Fibroblast of lung (primary cell): Measurements from ENCODE around the gene CEMIP. TPM values are rescaled to one million over a fixed set of nuclear protein-coding genes. Genes with fewer than 3 reads are reported as not detected.

ENCODE experiments used
- DNase-seq, 2 donors: peaks; one replicate each; pipeline versions ENCODE4 v3.0.0 to v3.0.0-alpha.2; 2010; ENCODE audit warnings: low read depth in 2 of 2
- H2AFZ ChIP-seq: 2 replicates; pipeline ENCODE4 v1.5.1; 2012; ENCODE audit warnings: low read length, control low read depth, inconsistent platforms
- H3K27ac ChIP-seq: 2 replicates; pipeline ENCODE4 v1.5.1; 2011; ENCODE audit warnings: low read length, control low read depth; ENCODE audit not compliant: insufficient read depth
- H3K27me3 ChIP-seq: 2 replicates; pipeline ENCODE4 v1.5.1; 2011; ENCODE audit warnings: mild to moderate bottlenecking, low read length; ENCODE audit not compliant: control insufficient read depth, insufficient read depth
- H3K36me3 ChIP-seq: 2 replicates; pipeline ENCODE4 v1.5.1; 2011; ENCODE audit warnings: low read length; ENCODE audit not compliant: control insufficient read depth, insufficient read depth
- H3K4me1 ChIP-seq: 2 replicates; pipeline ENCODE4 v1.5.1; 2011; ENCODE audit warnings: low read length; ENCODE audit not compliant: control insufficient read depth, insufficient read depth; ENCODE audit errors: extremely low read depth
- H3K4me2 ChIP-seq: 2 replicates; pipeline ENCODE4 v1.5.1; 2011; ENCODE audit warnings: low read length, control low read depth; ENCODE audit not compliant: insufficient read depth; ENCODE audit errors: extremely low read depth
- H3K4me3 ChIP-seq, 4 experiments: fragments of 200-600 bp in 1 of 4; sonication (generic) in 1 of 4; replicated peaks in 1 of 4; 2 replicates each; pipeline ENCODE4 v1.5.1; 2011 to 2016; ENCODE audit warnings: low read length in 4 of 4, low read depth in 3 of 4, mild to moderate bottlenecking in 3 of 4, control low read depth in 2 of 4, inconsistent platforms in 1 of 4, mixed read lengths in 1 of 4; ENCODE audit not compliant: insufficient read depth in 1 of 4; ENCODE audit errors: control extremely low read depth in 1 of 4
- H3K79me2 ChIP-seq: 2 replicates; pipeline ENCODE4 v1.5.1; 2012; ENCODE audit warnings: mild to moderate bottlenecking, low read length, inconsistent platforms; ENCODE audit not compliant: control insufficient read depth, insufficient read depth
- H3K9ac ChIP-seq: 2 replicates; pipeline ENCODE4 v1.5.1; 2011; ENCODE audit warnings: mild to moderate bottlenecking, low read length, control low read depth; ENCODE audit not compliant: insufficient read depth
- H3K9me3 ChIP-seq: 2 replicates; pipeline ENCODE4 v1.5.1; 2012; ENCODE audit warnings: low read depth, low read length; ENCODE audit not compliant: control insufficient read depth, insufficient read depth
- H4K20me1 ChIP-seq: 2 replicates; pipeline ENCODE4 v1.5.1; 2011; ENCODE audit warnings: low read length; ENCODE audit not compliant: control insufficient read depth, insufficient read depth; ENCODE audit errors: extremely low read depth
- EZH2 ChIP-seq: IDR thresholded peaks from 2 replicates; pipeline ENCODE4 v1.5.1; 2012; ENCODE audit warnings: low read length, control low read depth, mild to moderate bottlenecking; ENCODE audit errors: missing control alignments
- polyA plus RNA-seq, 2 donors: library from polyadenylated mRNA; depleted of rRNA in 1 of 2; stranded (reverse) in 1 of 2; unstranded in 1 of 2; fragments of >200 nt; gene quantifications; 2 replicates each; pipeline ENCODE4 v1.2.1, GENCODE V29; 2011 to 2012; ENCODE audit warnings: missing spikeins in 1 of 2
- total RNA-seq: library from RNA; depleted of rRNA; stranded (reverse); fragments of >200 nt; gene quantifications from 2 replicates; pipeline ENCODE4 v1.2.1, GENCODE V29; 2014
- TF ChIP-seq, protein P1 (sequence below), 2 donors: IDR thresholded peaks in 1 of 2; conservative IDR thresholded peaks in 1 of 2; 1 replicate in 1 of 2; 2 replicates in 1 of 2; pipeline ENCODE4 v1.5.1; 2011 to 2012; ENCODE audit warnings: low read length in 2 of 2, control low read depth in 1 of 2, inconsistent platforms in 1 of 2, low read depth in 1 of 2, mild to moderate bottlenecking in 1 of 2

Gene CEMIP
- total and polyA plus RNA-seq, 2 donors (not counting 1 experiment from before 2014, with no cell fraction given): 946 to 1,190 TPM

- H2AFZ ChIP-seq: peak within 1 kb of the TSS; percentile 76
- peak within 1 kb of the TSS; percentile 96 for H3K9ac ChIP-seq
- H3K36me3 ChIP-seq: peaks cover 7% of the 10 kb centered on the region
- peak within 1 kb of the TSS; percentile 95 for H3K27ac ChIP-seq
- no peak for TF ChIP-seq EZH2
- TF ChIP-seq, protein P1, sequence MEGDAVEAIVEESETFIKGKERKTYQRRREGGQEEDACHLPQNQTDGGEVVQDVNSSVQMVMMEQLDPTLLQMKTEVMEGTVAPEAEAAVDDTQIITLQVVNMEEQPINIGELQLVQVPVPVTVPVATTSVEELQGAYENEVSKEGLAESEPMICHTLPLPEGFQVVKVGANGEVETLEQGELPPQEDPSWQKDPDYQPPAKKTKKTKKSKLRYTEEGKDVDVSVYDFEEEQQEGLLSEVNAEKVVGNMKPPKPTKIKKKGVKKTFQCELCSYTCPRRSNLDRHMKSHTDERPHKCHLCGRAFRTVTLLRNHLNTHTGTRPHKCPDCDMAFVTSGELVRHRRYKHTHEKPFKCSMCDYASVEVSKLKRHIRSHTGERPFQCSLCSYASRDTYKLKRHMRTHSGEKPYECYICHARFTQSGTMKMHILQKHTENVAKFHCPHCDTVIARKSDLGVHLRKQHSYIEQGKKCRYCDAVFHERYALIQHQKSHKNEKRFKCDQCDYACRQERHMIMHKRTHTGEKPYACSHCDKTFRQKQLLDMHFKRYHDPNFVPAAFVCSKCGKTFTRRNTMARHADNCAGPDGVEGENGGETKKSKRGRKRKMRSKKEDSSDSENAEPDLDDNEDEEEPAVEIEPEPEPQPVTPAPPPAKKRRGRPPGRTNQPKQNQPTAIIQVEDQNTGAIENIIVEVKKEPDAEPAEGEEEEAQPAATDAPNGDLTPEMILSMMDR (conservative IDR thresholded peaks at IDR 0.05 in 1 of 2, IDR thresholded peaks at IDR 0.05 in 1 of 2; ENCODE audit: low read depth in 1 of 2, low read length in 2 of 2): no peak
- peak within 1 kb of the TSS; percentile 67 to 97 (median 90) for H3K4me3 ChIP-seq
- H4K20me1 ChIP-seq: no peaks in the 10 kb centered on the region
- H3K79me2 ChIP-seq: peaks cover 40% of the 10 kb centered on the region
- H3K4me2 ChIP-seq: peak within 1 kb of the TSS; percentile 92
- H3K4me1 ChIP-seq: peaks cover 7% of the 10 kb centered on the region
- H3K9me3 ChIP-seq: no peaks in the 10 kb centered on the region
- peak; percentile 92 to 93 for DNase-seq
- H3K27me3 ChIP-seq: no peaks in the 10 kb centered on the region
These were observed 221.5 kb downstream of the CEMIP start, which contains the start of gene TLNRD1 for GRCh38 chr15:81000624-81001151. Gene TLNRD1, plus strand, starts transcription at chr15:81000923. Its CDS starts 1,349 bp downstream, at chr15:81002272.

Other genes with a start within 250 kb of the CEMIP start
- gene ABHD17C, start 84.1 kb upstream of the CEMIP start, total RNA-seq: 9.8 and 14.0 TPM in 2 replicates
- 38.2 and 38.7 TPM in 2 replicates for gene ABHD17C, start 84.1 kb upstream of the CEMIP start, polyA plus RNA-seq
- gene MESD, start 210.4 kb downstream of the CEMIP start, total RNA-seq: 19.8 and 21.3 TPM in 2 replicates
- 26.0 and 27.3 TPM in 2 replicates for gene MESD, start 210.4 kb downstream of the CEMIP start, polyA plus RNA-seq
- 4.3 and 4.6 TPM in 2 replicates for gene TLNRD1, start 221.6 kb downstream of the CEMIP start, total RNA-seq
- gene TLNRD1, start 221.6 kb downstream of the CEMIP start, polyA plus RNA-seq: 3.3 and 4.6 TPM in 2 replicates